ENCODE results near the gene BBX.

The BBX gene

GRCh38 chr3:107710851-107711250 is 188.1 kb downstream of the BBX start:
- H3K4me3 ChIP-seq (ENCODE audit: low read length): no peak overlapping the region

GRCh38 chr3:107716734-107717133 is 194.0 kb downstream of the BBX start:
- no peak for TF ChIP-seq CTCF (conservative IDR thresholded peaks at IDR 0.05; ENCODE audit: low read depth, low read length)

More at GRCh38 chr3:107710851-107711250, 188.1 kb downstream of the BBX start:
- DNase-seq (ENCODE audit: low read depth): no peak
- no peak for TF ChIP-seq CTCF (conservative IDR thresholded peaks at IDR 0.05; ENCODE audit: low read depth, low read length)

GRCh38 chr3:107718547-107718946 is 195.8 kb downstream of the BBX start:
- no peak for TF ChIP-seq CTCF (conservative IDR thresholded peaks at IDR 0.05; ENCODE audit: low read depth, low read length)
- no peak for DNase-seq (ENCODE audit: low read depth)
- H3K4me3 ChIP-seq (ENCODE audit: low read length): no peak overlapping the region

More at GRCh38 chr3:107716734-107717133, 194.0 kb downstream of the BBX start:
- H3K4me3 ChIP-seq (ENCODE audit: low read length): no peak overlapping the region
- DNase-seq (ENCODE audit: low read depth): no peak

- no peak for TF ChIP-seq CTCF (conservative IDR thresholded peaks at IDR 0.05; ENCODE audit: low read depth, low read length)
- H3K4me3 ChIP-seq (ENCODE audit: low read length): no peak overlapping the region
- no peak for DNase-seq (ENCODE audit: low read depth)
These were observed 204.3 kb downstream of the BBX start for GRCh38 chr3:107727102-107727501.

GRCh38 chr3:107729686-107730085 is 206.9 kb downstream of the BBX start:
- DNase-seq (ENCODE audit: low read depth): no peak
- H3K4me3 ChIP-seq (ENCODE audit: low read length): no peak overlapping the region
- no peak for TF ChIP-seq CTCF (conservative IDR thresholded peaks at IDR 0.05; ENCODE audit: low read depth, low read length)

GRCh38 chr3:107734317-107734716 is 211.6 kb downstream of the BBX start:
- no peak for DNase-seq (ENCODE audit: low read depth)
- no peak overlapping the region for H3K4me3 ChIP-seq (ENCODE audit: low read length)
- TF ChIP-seq CTCF (conservative IDR thresholded peaks at IDR 0.05; ENCODE audit: low read depth, low read length): no peak

- no peak for DNase-seq (ENCODE audit: low read depth)
- no peak for TF ChIP-seq CTCF (conservative IDR thresholded peaks at IDR 0.05; ENCODE audit: low read depth, low read length)
- no peak overlapping the region for H3K4me3 ChIP-seq (ENCODE audit: low read length)
These were observed 215.2 kb downstream of the BBX start for GRCh38 chr3:107737914-107738313.
